Measurements from ENCODE around the gene CFAP119. TPM values are rescaled to one million over a fixed set of nuclear protein-coding genes. Genes with fewer than 3 reads are reported as not detected.

The CFAP119 gene
- total and polyA plus RNA-seq, 2 donors (not counting 3 experiments of a cell fraction or from before 2014, with no cell fraction given): 6.5 to 9.5 TPM

GRCh38 chr16:30756781-30757100 is 5.1 kb downstream of the CFAP119 start:
- peaks cover 3 to 22% of the 10 kb centered on the region in 2 experiments for H3K36me3 ChIP-seq (ENCODE audit: control insufficient read depth in 2 of 2, extremely low read depth in 1 of 2, insufficient read depth in 2 of 2, low read length in 2 of 2)
- H4K20me1 ChIP-seq (replicated peaks; ENCODE audit: control insufficient read depth, extremely low read depth, insufficient read depth, low read length): no peaks in the 10 kb centered on the region
- H3K4me1 ChIP-seq (ENCODE audit: control insufficient read depth, extremely low read depth, insufficient read depth, low read length): peaks cover 4% of the 10 kb centered on the region
- H3K9me1 ChIP-seq (replicated peaks; ENCODE audit: control insufficient read depth, extremely low read depth, insufficient read depth, low read length): no peaks in the 10 kb centered on the region
- TF ChIP-seq POLR2AphosphoS5 (IDR thresholded peaks at IDR 0.05; ENCODE audit: insufficient read depth, low read depth, low read length) (no peak), FOS (IDR thresholded peaks at IDR 0.05; ENCODE audit: borderline replicate concordance, insufficient read depth, low read length) (no peak), JUN (IDR thresholded peaks at IDR 0.05; ENCODE audit: borderline replicate concordance, insufficient read depth, insufficient read length, low read depth) (no peak), GATA2 (IDR thresholded peaks at IDR 0.05; ENCODE audit: insufficient read depth, insufficient read length, low read depth, low read length) (no peak), MYC (IDR thresholded peaks at IDR 0.05; ENCODE audit: low read depth, low read length) (no peak), EZH2 (IDR thresholded peaks at IDR 0.05; ENCODE audit: borderline replicate concordance, low read depth, low read length, severe bottlenecking) (no peak), CTCF (IDR thresholded peaks at IDR 0.05; ENCODE audit: extremely low read depth in 1 of 2, insufficient read depth in 1 of 2, low read depth in 1 of 2, low read length in 2 of 2) (no peak), POLR2A (IDR thresholded peaks at IDR 0.05; ENCODE audit: low read depth, low read length) (no peak)
- ChIA-PET CTCF (no interaction called here), POLR2A (no interaction called here)
- no peak overlapping the region for H3K27ac ChIP-seq (ENCODE audit: insufficient read depth, low read depth, low read length)
- H3K79me2 ChIP-seq (ENCODE audit: control insufficient read depth, insufficient read depth, low read length): no peaks in the 10 kb centered on the region
- no peak overlapping the region for H3K4me2 ChIP-seq (ENCODE audit: insufficient read depth, low read length)
- dilution Hi-C loops (cut with MboI; ENCODE audit: extremely low pct_ligation_motif_present, low sequenced_read_pairs): no loop called here
- FAIRE-seq (no peak), DNase-seq (ENCODE audit: low read depth, low spot score) (no peak)
- no TSS peak for BruUV-seq (replicated peaks)
- no peak overlapping the region for H2AFZ ChIP-seq (ENCODE audit: low read depth, low read length)
- no peak overlapping the region for H3K4me3 ChIP-seq (replicated peaks in 1 of 3; ENCODE audit: insufficient read depth in 1 of 3, low read depth in 1 of 3, low read length in 3 of 3)
- H3K9ac ChIP-seq (replicated peaks; ENCODE audit: extremely low read depth, insufficient read depth, low read length): no peak overlapping the region
- H3K9me3 ChIP-seq (replicated peaks; ENCODE audit: control insufficient read depth, insufficient read depth, low read length): no peaks in the 10 kb centered on the region
- H3K27me3 ChIP-seq (ENCODE audit: control insufficient read depth in 2 of 2, insufficient read depth in 2 of 2, low read length in 2 of 2): no peaks in the 10 kb centered on the region
- intact Hi-C loops (cut with micrococcal nuclease): no loop called here

Data from endothelial cell of umbilical vein (primary cell).